Non-pigmented ciliary epithelial cell (primary cell): ENCODE measurements around the gene PDZD2.

Experiments
- DNase-seq: peaks from one replicate; pipeline ENCODE4 v3.0.0-alpha.2; 2010; ENCODE audit warnings: low read depth

Gene PDZD2

DNA sequence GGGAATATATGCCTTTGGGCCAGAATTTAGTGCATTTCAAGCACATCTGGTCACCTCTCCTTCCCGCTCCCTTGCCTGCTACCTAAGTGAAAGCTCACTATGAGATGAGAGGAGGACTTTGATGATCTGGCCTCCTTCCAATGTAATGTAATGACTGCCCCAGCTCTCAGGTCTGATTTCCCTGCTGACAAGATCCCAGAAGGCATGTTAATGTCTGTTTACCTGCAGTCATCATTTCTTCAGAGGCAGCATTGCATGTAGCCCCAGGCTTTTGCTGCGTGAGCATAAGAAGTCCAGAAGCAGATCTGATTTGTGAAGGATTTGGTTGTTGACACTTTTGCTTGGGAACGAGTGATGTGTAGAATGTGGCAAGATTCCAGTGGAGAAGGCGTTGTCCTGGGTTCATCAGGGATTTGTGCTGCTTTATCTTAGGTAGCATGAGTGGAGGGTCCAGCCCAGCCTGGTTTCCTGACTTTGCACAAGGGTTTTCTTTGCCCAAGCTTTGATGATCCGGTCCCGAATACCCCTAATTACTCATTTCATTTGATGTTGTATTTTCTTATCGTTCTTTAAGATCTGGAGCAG, 342.5 kb downstream of the PDZD2 start:
- no peak for DNase-seq

DNA sequence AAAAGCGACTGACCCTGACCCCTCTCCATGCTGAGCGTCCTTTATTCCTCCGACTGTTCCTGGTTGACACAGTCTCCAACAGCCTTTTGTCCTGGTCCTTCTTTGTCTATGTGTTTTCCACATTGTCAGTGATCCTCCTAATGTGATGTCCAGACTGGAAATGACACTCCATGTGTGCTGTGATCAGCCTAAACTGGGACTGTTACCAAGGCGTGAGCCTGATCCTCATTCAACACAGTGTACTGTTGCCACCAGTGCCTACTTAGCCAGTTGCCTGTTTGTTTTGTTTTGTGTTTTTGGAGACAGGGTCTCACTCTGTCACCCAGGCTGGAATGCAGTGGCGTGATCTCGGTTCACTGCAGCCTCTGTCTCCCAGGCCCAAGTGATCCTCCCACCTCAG, 343.1 kb downstream of the PDZD2 start:
- no peak for DNase-seq

DNA sequence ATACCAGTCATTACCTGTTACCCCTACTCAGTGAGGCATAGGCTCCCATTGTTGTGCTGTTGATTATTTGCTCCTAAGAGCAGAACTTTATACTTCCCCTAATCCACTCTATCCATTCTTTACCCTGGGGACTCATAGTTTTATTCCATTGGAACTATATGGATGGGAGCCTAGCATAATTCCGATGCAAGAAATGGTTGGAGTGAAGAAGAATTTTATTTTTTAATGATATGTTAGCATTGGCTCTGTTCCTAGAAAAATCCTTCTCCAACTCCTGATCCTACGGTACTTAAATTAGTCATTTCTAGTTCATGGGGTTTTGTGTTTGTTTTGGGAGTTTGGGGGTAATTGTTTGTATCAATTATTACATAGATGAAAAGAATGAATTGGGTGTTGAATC, 343.7 kb downstream of the PDZD2 start:
- no peak for DNase-seq

DNA sequence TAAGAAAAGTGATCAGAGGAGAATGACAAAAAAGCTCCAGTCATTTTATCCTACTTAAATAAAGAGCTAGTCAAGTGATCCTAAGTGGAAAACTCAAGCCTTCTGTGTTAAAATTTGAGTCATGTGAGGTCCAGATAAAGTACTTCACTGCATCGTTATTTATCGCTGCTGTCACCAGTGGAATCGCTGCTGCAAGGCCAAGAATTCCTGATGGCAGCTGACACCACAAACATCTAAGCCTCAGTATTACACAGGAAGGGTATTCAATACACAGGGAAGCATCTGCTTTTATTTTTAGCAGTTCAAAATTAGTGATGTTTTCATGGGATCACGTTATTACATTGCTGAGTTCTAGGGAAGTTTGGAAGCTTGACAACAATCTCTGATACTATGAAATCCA, 344.9 kb downstream of the PDZD2 start:
- no peak for DNase-seq

DNA sequence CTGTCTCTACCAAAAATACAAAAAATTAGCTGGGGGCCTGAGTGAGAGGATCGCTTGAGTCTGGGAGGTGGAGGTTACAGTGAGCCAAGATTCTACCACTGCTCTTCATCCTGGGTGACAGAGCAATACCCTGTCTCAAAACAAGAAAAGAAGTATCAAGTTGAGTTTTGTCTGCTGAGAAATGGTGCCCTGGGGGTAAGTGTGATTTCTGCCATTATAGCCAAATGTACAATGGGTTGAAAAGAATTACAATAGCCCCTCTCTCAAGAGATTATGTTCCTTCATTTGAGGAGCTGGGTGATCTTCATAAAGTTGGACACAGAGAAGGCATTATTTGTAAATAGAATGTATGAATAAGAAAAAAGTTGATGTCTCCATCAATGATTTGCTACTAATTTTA, 345.8 kb downstream of the PDZD2 start:
- DNase-seq = no peak

DNA sequence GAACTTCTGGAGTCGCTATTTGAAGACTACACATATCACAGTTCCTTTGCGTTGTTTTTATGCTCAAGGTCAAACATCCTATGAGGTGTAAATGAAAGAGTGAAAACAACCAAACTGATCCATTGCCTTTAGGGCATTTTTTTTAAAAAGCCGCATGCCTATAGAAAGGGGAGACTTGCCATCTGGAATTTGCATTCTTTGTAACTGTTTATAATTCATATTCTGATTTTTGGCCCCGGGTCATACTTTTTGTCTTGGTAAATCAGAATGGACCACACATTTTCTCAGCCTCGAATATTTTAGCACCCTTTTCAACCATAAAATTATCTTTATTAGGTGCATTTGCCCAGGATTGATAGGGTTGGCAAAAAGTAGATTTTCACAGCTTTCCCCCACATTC, 347.2 kb downstream of the PDZD2 start:
- DNase-seq = no peak

DNA sequence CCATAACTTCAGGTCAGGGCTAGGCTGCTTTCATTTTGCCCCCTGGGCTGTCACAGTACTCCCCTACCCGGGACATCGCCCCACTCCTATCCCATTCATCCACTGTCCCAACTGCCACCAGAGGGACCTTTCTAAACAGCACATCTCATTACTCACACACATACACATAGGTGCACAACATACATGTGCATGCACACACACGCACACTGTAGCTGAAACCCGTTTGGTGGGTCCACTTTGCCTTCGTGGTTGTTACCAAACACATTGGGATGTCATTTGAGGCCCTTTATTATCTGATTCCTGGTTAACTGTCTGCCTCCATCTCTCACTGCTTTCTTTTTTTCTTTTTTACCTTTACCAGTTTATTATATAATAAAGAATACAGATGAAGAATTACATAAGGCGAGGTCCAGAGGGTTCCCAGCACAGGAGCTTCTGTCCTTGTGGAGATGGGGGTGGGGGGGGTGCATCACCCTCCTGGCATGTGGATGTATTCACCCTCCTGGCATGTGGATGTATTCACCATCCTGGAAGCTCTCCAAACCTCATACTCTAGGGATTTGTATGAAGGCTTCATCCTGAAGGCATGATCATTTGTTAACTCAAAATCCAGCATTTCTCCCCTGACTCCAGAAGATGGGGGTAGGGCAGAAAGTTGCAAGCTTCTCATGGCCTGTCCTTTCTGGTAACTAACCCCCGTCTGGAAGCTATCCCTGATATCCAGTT, 349.2 kb downstream of the PDZD2 start:
- DNase-seq = peak; percentile 95

DNA sequence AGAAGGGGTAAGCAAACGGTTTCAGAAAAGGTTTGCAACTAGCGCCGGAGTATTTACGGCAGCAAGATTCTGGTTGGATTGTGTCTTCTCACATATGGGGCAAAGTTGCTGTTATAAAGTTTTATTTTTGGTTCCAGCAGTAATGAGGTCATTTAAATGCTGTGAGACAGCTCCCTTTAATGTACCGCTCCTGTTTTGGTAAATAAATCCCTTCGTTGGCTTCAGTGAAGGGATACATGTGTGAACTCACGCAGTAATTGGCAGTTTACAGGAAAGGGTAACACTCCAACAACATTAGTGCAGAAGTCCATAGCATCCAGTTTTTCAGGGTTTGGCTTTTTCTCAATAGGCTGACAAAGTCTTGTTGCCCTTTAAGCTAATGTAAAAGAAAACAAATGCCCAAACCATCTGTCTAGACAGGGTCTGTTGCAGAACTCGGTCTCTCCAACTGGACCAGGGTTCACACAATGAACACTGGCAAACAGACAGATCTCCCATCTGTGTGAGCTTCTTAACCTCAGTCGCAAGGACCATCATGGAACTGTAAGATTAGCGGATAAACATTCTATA, 351.2 kb downstream of the PDZD2 start:
- DNase-seq = no peak

DNA sequence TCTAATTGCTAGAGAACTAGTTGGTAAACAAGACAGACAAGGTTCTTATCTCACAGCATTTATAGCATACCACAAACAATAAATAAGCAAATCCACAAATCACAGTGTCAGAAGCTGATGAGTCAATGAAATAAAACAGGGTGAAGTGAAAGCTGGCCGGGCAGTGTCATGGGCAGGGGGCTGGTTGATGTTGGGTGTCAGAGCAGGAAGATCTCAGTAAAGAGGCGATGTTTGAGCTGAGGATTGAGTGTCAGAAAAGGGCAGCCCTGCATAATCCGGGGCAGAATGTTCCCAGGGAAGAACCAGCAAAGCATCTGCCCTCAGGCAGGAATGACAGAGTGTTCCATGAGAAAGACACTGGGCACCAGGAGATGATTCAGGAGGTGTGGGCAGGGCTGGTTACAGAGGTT, 351.8 kb downstream of the PDZD2 start:
- no peak for DNase-seq

DNA sequence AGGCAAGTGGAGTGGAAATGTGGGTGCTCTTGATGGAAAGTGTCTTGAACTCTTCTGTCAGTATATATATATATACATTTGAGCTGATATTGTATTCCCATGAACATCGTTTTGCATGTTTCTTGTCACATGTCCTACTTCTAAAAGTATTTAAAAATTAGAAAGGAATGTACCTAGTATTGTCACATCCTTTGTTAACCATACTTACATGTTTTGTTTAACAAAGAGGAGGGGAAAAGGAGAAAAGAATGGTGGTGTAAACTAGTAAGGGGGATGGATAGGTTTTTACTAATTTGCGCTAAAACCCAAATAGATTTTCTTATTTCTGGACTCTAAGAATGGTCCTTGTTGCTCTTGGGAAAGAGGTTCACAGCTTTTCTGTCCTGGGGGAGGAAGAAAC, 353.4 kb downstream of the PDZD2 start:
- no peak for DNase-seq

DNA sequence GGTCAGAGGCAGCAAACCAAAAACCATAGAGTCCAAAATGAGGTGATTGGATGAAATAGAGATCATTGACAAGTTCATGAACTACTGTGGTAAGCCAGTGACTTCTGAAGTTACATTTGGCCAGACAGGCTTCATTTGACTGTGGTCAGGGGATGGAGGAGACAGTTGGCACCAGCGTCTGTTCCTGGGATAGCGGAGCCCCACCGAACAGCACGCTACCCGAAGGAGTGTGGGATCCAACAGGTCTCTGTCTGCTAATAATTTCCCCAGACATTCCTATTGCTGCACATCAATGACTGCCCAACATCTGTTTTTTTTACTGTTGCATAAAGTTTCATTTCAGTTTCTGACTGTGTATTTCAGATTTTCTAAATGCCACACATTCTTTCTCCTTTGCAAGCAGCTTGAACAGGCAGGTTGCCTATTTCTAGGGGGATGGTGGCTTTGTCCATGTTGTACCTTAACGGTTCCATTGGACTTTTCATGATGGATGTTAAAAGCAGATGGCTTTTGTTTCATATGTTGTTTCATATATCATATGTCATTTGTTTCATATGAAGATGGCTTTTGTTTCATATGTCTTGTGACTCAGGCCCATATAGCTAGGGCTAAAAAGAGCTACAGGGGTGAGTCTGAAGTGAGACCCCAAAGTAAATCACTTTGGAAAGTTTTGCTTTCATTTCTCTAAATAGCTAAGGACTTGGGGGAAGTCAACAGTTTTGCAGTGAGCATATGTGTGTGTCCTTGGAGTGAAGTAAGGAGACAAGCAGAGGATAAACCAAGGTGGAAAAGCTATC, 354.4 kb downstream of the PDZD2 start:
- peak; percentile 30 for DNase-seq

DNA sequence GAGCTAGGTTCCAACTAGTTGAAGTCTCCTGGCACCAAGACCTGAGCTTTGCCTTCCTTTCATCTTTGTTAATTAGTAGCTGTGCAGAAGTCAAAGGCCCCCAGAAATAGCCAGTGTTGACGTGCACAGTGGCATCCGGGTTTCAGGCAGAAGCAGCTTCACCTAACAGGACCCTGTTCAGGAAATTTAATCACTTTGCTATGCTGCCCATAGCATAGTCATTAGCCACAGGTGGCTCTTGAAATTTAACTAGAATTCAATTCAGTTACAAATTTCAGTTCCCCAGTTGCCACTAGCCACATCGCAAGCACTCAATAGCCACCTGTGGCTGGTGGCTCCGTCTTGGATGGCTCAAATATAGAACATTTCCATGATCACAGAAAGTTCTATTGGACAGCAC, 356.1 kb downstream of the PDZD2 start:
- no peak for DNase-seq

DNA sequence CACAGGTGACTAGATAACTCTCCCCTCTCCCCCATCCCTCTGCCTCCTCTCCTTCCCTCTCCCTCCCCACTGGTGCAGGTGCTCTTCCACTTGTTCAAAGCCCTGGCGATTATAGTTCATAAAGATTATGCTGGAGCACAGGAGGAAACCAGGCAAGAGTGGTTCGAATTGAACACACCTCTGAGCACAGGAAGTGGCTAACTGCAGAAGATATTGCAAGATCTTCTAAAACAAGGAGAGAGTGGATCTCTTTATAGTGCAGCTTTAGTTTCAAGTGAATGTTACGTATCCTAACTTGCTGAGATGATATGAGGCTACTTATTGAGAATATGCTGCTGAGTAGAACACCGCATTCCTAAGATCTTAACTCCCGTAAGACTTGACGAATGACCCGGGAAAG, 356.8 kb downstream of the PDZD2 start:
- no peak for DNase-seq

DNA sequence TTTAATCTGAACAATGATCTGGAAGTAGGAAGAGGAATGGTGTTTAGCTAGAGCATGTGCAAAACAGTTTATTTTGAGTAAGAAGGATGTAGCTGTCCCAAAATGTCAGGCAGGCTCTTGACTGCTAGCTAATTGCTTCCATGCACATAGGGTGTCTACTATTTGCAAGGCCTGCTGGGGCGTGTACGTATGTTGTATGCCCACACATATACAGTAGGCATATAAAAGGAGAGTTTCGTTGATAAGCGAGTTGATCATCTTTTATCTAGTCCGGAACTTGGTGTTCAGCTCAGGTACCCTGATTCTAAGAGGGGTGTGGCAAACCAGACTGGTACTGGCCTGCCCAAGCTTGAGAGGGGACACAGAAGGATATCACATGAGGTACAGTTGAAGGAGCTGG, 358.0 kb downstream of the PDZD2 start:
- no peak for DNase-seq

DNA sequence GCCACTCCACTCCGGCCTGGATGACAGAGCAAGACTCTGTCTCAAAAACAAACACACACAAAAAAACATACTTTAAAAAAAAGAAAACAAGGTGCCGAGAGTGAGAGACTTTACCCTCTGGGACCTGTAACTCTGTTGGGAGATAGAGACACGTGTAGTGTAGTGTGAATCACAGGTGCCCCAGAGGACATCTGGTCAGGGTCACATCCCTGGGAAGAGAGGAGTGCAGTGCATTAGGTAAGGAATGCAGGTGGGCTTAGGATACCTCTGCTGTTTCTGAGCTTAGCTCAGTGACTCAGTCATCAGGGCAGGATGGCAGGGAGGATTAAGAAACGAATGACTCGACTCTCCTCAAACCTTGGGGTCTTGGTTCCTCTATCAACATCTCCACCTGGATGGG, 360.5 kb downstream of the PDZD2 start:
- no peak for DNase-seq

DNA sequence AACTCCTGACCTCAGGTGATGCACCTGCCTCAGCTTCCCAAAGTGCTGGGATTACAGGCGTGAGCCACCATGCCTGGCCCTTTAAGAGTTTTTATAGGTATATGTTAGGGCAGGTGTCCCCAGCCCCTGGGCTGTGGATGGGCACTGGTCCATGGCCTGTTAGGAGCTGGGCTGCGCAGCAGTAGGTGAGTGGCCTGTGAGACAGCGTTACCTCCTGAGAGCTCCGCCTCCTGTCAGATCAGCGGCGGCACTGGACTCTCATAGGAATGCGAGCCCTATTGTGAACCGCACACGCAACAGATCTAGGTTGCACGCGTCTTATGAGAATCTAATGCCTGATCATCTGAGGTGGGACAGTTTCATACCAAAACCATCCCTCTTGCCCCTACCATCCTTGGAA, 361.8 kb downstream of the PDZD2 start:
- DNase-seq = no peak

DNA sequence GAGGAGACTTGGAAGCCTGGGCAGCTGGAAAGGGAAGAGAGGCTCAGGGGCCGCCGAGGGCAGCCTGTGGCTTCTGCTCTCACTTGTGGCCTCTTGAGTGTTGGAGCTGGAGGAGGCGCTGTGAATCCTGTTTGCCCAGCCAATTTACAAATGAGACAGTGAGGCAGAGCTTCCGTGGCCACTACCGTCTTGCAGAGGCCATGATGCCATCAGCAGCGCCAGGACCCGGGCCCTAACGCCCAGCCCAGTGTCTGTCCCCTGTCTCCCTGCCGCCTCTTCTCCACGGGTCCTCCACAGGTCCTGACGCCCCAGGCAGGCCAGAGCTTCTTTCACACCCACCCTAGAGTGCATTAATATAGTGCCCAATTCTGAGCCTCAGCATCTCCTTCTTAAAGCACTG, 362.4 kb downstream of the PDZD2 start:
- no peak for DNase-seq

DNA sequence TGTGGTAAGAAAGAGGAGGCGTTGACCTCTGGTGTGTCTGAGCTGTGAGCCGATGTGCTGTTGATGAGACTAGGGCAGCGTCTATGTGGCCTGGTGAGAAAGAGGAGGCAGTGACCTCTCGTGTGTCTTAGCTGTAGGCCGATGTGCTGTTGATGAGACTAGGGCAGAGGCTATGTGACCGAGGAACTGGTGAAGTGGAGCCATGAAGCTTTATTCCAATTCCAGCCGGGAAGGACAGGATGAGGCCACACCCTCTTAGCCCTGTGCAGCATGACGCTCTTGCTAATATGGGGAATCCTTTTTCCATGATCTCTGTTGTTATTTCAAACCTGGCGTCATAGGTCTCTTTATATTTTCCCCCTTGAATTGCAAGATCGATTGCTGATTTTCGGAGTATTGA, 362.8 kb downstream of the PDZD2 start:
- no peak for DNase-seq

DNA sequence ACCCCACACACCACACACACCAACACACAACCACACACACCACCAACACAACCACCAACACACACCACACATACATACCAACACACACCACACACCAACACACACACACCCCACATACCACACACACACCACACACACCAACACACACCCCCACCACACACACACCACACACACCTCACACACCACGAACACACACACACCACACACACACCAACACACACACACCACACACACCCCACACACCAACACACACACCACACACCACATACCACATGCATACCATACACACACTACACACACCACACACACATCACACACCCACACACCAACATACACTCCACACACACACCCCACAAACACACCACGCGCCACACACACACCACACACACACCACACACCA, 363.8 kb downstream of the PDZD2 start:
- DNase-seq = no peak

DNA sequence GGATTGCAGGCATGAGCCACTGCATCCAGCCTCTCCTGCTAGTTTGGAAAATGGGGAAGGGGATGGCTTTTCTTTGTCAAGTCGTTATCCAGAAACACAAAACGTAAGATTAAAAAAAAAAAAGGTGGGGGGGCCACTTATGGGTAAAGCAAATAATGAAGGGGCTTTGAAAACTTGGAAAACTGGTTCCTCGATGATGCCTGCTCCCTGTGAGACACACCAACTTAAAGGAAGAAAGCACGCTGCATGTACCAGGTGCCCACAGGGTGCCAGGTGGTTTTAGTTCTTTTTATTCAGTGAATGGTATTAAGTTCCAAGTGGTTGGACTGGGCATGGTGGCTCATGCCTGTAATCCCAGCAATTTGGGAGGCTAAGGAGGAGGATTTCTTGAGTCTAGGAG, 365.1 kb downstream of the PDZD2 start:
- DNase-seq = no peak

DNA sequence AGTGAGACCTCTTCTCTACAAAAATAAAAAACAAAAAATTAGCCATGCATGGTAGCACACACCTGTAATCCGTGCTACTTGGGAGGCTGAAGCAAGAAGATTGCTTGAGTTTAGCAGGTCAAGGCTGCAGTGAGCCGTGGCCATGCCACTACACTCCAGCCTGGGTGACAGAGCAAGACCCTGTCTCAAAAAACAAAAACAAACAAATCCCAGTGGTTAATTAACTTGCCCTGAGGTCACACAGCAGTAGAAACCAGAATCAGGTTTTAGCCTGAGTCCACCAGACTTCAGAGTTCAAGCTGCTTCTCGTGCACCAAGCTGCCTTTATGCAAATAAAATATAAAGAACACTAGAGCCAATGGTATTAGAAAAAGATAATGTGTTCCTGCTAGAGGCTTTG, 365.5 kb downstream of the PDZD2 start:
- DNase-seq = no peak

DNA sequence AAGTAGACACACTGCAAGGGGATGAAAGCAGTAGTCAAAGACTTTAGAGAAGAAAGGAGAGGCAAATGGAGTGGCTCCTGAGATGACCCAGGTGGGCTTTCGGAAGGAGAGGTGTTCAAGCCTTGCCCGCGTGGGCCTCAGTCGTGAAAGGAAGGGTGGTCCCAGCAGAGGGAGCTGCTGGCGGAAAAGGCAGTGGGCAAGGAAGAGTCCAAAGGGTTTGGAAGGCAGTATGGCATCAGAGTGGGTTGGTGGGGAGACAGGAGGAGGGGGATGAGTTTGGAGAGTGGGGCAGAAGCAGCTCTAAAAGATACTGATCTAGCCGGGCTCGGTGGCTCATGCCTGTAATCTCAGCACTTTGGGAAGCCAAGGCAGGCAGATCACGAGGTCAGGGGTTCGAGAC, 369.8 kb downstream of the PDZD2 start:
- DNase-seq = no peak

DNA sequence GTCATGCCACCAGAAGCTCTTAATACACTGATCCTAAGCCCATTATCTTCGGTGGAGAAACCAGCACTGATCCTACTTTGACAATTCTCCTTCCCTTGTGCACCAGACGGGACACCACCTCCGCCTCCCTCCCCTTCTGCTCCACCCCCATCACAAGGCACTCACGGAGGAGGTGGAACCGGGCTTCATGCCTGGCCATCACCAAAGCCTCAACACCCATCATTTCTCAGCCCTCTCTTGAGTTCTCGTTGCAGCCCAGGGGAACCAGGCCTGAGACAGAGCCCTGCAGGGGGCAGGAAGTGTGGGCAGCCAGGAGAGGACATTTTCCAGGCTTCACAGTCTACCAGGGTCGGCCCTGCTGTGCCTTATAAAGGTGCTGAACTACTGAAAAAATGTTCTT, 374.7 kb downstream of the PDZD2 start:
- DNase-seq = no peak
